Tibial nerve (tissue), 4 donors: ENCODE data around the gene PACSIN1.

ENCODE experiments used
- CTCF ChIP-seq, 5 experiments: fragments of 200-600 bp in 3 of 5; fragments of 450-650 bp in 2 of 5; sonication (generic) in 3 of 5; IDR thresholded peaks; one replicate each; pipeline ENCODE4 v1.5.1; 2016 to 2019; ENCODE audit warnings: antibody characterized with exemption in 5 of 5, mild to moderate bottlenecking in 3 of 5, moderate library complexity in 2 of 5
- EP300 ChIP-seq, 2 donors: sonication (generic); formaldehyde crosslinking; IDR thresholded peaks; one replicate each; pipeline ENCODE4 v1.6.1; 2017; ENCODE audit warnings: antibody characterized with exemption in 2 of 2, mild to moderate bottlenecking in 1 of 2
- POLR2A ChIP-seq, 2 donors: fragments of 450-650 bp; IDR thresholded peaks; one replicate each; pipeline ENCODE4 v1.6.1; 2017; ENCODE audit warnings: antibody characterized with exemption in 2 of 2, mild to moderate bottlenecking in 2 of 2, moderate library complexity in 2 of 2

- TF ChIP-seq CTCF (IDR thresholded peaks at IDR 0.05) (no peak), POLR2A (IDR thresholded peaks at IDR 0.05) (no peak), EP300 (IDR thresholded peaks at IDR 0.05) (no peak)
Observed at GRCh38 chr6:34460796-34461507, 4.9 kb upstream of the PACSIN1 start.
